ENCODE measurements around the gene FASN.

FASN gene

GRCh38 chr17:82056729-82057621 lies 41.1 kb downstream of the FASN start:
- no peak for DNase-seq (ENCODE audit: low read depth)

- no peak for DNase-seq (ENCODE audit: low read depth)
These were observed 41.9 kb downstream of the FASN start for GRCh38 chr17:82055965-82056728.

- DNase-seq (ENCODE audit: low read depth), result no peak
These were observed 42.7 kb downstream of the FASN start for GRCh38 chr17:82055023-82055964.

- DNase-seq (ENCODE audit: low read depth), result no peak
These were observed 43.5 kb downstream of the FASN start for GRCh38 chr17:82054351-82055022.

- DNase-seq (ENCODE audit: low read depth), result no peak
These were observed 44.3 kb downstream of the FASN start for GRCh38 chr17:82053556-82054263.

GRCh38 chr17:82053130-82053529 lies 44.9 kb downstream of the FASN start:
- DNase-seq (ENCODE audit: low read depth), result no peak

GRCh38 chr17:82052638-82053059 lies 45.4 kb downstream of the FASN start:
- no peak for DNase-seq (ENCODE audit: low read depth)

- peak; percentile 85 for DNase-seq (ENCODE audit: low read depth)
These were observed 46.0 kb downstream of the FASN start, which contains the start of the genes GPS1 and RFNG for GRCh38 chr17:82051776-82052637. TSS of gene GPS1 (plus strand) at chr17:82051898. CDS start at chr17:82051932, 34 bp downstream. TSS of gene RFNG (minus strand) at chr17:82051811. CDS start at chr17:82051766, 45 bp downstream.

DNA sequence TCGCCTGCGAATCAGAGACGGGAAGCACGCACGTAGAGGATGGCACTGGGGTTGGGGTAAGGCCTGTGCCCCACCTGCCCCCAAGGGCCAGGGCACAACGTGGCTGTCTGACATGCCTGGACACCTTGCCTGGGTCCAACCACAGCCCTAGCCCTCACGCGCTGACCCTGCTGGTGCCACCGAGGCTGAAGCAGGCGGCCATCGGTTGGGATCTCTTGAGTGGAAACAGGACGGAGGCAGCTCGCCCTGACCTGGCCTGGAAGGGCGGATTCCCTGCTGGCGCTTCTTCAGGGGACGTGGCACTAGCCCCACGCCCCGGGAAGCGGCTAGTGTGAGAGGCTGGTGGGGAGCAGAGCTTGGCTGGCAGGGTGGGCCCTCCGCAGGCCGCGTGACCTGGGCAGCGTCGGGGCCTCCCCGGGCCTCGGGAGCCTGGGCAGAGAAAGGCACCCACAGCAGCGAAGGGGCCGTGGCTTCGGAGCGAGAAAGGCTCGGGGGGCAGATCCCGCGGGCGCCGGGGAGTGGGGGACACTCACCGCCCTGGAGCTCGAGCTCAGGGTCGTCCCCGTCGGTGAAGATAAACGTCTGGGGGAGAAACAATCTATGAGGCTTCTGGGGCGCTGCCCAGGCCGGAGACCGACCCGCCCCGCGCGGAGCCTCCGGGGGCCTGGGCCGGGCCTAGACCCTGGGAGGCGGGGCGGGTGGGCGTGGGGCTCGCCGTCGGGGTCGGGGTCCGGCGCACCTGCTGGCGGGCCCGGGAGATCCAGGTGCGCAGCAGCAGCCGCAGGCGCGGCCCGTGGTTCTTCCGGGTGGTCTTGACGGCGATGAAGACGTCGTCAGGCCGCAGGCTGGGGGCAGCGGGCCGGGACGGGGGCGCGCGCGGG lies 47.0 kb downstream of the FASN start:
- no peak for DNase-seq (ENCODE audit: low read depth)

GRCh38 chr17:82050152-82050760 lies 47.8 kb downstream of the FASN start:
- no peak for DNase-seq (ENCODE audit: low read depth)

DNA sequence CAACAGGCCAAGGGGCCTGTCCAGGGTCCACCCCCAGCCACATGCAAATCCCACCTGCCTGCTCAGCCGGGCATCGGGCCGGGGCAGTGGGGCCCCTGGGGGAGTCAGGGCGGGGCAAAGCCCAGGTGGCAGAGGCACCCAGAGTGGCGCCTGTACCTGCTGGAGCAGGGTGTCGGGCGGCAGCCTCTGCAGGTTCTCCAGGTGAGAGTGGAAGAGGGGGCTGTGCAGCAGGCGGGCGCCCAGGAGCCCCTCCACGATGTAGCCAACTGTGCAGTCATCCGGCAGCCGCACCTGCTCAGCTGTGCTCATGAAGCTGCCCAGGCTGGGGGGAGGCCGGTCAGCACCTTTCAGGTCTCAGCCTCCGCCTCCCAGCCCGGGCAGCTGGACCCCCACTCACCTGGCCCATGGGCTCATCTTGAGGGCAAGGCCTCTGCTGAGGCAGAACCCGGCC lies 48.5 kb downstream of the FASN start:
- DNase-seq (ENCODE audit: low read depth), result no peak

DNA sequence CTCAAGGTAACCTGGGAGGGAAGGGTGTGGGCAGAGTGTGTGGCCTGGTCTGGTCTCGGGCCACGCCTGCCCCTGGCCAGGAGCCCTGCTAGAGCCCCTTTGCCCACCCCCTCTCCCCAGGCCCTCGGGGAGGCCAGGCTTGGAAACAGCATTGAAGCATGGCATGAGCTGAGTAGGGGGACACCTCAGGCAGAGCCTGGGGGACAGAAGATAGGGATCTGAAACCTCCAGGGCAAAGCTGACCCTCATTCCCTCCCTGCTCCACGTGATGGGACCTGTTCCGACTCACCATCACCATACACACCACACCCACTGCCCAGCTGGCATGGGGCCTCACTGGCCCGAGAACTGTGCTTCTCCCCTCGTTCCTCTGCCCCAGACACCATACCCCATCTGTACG lies 48.9 kb downstream of the FASN start:
- no peak for DNase-seq (ENCODE audit: low read depth)

DNA sequence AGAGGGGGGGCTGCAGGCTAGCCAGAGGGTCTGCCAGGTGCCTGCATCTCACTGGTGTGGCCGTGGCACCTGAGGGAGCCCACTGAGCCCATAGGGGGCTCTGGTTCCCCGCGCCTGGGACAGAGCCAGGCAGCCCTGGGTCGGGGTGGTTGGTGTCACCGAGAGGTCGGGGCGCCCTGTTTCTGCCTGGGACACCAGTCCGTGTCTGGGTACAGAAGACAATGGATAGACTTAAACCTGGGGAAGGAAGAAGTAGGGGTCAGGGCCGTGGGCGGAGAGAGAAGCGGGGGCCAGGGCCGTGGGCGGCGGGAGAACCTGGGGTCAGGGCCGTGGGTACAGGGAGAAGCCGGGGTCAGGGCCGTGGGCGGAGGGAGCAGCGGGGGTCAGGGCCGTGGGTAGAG lies 49.5 kb downstream of the FASN start:
- no peak for DNase-seq (ENCODE audit: low read depth)

DNA sequence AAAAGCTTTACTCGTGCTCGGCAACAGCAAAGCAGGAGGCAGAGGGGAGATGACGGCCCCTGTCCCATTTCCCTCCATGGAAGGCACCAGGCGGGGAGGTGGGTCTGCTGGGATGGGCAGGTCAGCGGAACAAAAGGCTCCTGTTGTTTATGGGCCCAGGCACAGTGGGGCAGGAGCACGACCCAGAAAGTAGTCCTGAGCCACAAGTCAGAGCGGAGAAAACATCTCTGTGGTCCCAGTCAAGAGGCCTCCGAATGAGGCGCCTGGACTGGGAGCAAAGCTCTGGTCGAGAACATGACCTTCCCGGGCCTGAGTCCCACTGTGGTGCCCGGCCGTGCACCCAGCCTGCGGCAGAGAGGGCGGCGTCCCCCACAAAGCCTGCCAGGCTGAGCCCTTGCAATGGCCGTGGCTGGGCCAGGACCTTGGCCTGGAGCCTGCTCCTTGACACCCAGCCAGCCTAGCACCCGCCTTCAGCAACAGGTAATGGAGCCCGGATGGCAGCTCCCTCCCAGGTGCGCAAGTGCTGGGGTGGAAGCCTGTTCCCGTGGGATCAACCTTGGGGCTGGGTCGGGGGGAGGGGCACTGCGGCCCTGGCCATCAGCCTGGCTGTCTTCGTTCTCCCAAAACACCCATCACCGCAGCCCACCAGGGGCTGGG lies 50.0 kb downstream of the FASN start:
- DNase-seq (ENCODE audit: low read depth), result no peak

DNA sequence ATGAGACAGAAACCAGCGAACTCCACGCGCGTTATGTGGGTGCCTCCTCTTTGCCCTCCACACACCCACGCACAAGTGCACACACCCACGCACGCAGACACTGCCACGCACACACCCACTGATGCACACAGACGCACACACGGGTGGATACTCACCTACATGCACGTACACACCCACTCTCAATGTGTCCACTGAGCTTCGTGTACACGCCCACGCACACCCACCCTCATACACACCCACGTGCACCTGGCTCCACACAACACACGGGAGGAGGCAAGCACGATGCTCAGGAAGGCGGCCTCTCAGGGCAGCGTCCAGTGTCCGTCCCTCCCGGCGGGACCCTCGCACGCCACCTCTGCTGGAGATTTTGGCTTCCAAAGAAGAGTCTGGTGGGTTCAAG lies 50.7 kb downstream of the FASN start:
- no peak for DNase-seq (ENCODE audit: low read depth)

DNA sequence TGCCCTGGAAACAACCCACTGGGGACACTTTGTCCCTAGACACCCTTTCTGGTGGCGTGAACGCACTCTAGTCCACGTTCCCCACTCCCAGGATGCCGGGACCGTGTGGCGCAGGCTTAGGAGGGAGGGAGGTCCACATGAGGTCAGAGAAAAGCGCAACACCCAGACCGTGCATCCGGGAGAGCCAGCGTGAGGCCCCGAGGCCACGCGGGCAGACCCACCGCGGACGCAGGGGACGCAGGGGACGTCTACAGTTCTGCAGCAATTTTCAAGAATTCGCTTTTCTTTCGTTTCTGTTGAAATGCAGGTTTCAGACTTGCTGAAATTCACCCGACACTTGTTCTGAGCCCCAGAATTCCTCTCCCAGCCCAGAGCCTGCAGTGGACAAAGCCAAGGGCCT lies 51.1 kb downstream of the FASN start:
- DNase-seq (ENCODE audit: low read depth), result no peak

DNA sequence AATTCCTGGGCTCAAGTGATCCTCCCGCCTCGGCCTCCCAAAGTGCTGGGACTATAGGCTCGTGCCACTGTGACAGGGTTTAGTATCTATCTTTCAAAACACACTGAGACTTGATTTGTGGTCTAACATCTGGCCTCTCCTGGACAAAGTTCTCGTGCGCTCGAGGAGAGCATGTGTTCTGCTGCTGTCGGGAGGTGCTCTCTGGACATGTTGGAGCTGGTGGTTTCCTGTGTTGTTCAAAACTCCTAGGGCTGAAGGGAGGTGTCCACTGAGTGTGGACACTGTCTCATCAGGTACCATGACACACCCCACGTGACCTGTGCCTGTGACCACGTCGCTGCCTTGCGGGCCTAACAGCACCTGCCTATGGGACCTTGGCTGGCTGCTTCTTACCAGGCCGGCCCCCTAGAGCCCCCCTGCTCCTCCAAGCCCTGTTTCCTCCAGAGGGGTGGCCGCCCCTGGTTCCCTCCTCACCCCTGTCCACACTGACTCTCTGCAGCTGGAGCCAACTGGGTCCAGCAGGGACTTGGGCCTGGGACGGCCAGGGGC lies 52.0 kb downstream of the FASN start:
- no peak for DNase-seq (ENCODE audit: low read depth)
